SK-N-MC (cell line): ENCODE data around the gene C13orf46.

ENCODE experiments used
- EZH2 ChIP-seq: fragments of 200-600 bp; sonication (generic); IDR thresholded peaks from one replicate; pipeline ENCODE4 v1.6.1; 2017; ENCODE audit warnings: antibody characterized with exemption
- FOXP2 ChIP-seq: optimal IDR thresholded peaks from 2 replicates; pipeline ENCODE3; 2011; ENCODE audit warnings: mild to moderate bottlenecking, moderate library complexity; ENCODE audit not compliant: insufficient read depth; ENCODE audit errors: extremely low read length, control extremely low read depth
- POLR2AphosphoS5 ChIP-seq: IDR thresholded peaks from 2 replicates; pipeline ENCODE4 v1.6.1; 2012; ENCODE audit warnings: mild to moderate bottlenecking, low read depth, low read length, borderline replicate concordance

GRCh38 chr13:113956571-113956970 lies 17.3 kb downstream of the C13orf46 start:
- no peak for TF ChIP-seq POLR2AphosphoS5
- TF ChIP-seq EZH2, result no peak
- TF ChIP-seq FOXP2, result no peak
